ENCODE results near the gene API5. TPM values are rescaled to one million over a fixed set of nuclear protein-coding genes. Genes with fewer than 3 reads are reported as not detected.

API5 gene
- total RNA-seq (100 to 1,000 TPM in 2 of 7 donors, 10 to 100 TPM in 5; 72.9 to 110 (median 85.5) TPM), polyA plus RNA-seq (10 to 100 TPM; 28.2 to 42.2 (median 35.0) TPM)
- long read RNA-seq, donor 1, transcript API5-208 (14 exons, 1,868 nt) = major isoform, 7 of 21 reads
- long read RNA-seq, donor 1, transcript API5-201 (14 exons, 3,714 nt) = major isoform, 7 of 21 reads
- long read RNA-seq, donor 1, partial matches to known transcripts = 5 of 21 reads
- long read RNA-seq, donor 1, other reads (novel, unspliced or antisense) = 0 of 21 reads
- long read RNA-seq, donor 2, transcript API5-208 (14 exons, 1,868 nt) = major isoform, 6 of 32 reads
- long read RNA-seq, donor 2, partial matches to known transcripts = 19 of 32 reads
- long read RNA-seq, donor 2, other reads (novel, unspliced or antisense) = 0 of 32 reads

DNA sequence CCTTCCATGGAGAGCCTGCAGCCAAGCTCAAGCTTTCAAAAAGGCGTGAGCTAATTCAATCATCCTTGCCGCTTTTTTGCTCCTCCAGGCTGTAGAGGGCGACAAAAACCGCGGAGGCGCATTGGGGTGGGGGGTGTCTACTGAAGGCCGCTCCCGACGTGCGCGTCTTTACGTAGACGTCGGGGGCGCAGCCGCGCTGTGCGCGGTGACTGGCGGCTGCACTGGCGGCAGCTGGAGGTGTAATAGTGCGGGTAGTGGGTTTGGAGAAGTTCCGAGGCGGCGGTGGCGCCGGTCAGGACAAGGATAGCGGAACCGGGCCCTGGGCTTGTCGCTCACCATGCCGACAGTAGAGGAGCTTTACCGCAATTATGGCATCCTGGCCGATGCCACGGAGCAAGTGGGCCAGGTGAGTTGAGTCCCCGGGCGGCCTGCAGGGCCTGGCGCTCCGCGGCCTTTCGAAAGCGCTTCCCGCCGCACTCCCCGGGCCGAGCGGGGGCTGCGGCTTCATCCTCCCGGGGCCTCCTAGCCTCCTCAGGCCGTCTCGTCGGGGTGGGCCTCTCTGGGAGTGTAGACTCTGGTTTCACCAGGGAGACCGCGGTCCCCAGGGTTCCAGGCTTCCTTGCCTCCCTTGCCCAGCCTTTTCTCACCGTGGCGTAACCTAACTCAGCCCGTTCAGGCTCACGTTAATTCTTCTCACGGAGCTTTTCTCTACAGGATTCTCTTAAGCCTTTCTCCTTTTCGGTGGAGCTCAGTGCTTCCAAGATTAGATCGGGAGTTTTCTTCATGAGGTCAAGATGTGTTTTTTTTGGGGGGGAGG is at the start of gene API5:
API5 (plus strand) TSS at position 206 of the 817 bp plus-strand sequence; CDS start at position 338, 132 bp downstream.
- H3K27ac ChIP-seq = peak within 1 kb of the TSS; percentile 73 to 90 (median 87)
- DNase-seq = peak; percentile 98
- peak within 1 kb of the TSS; percentile 72 to 99 (median 93) for H3K4me3 ChIP-seq
- no peaks in the 10 kb centered on the region for H3K9me3 ChIP-seq
- H3K27me3 ChIP-seq (replicated peaks in 1 of 7) = no peaks in the 10 kb centered on the region
- H3K4me1 ChIP-seq = peaks cover 25 to 53% (median 47%) of the 10 kb centered on the region in 6 donors
- intact Hi-C loops (cut with DNase I; ENCODE audit: low total_unique reads) = no loop called here
- TF ChIP-seq POLR2AphosphoS5 (IDR thresholded peaks at IDR 0.05) (peak; percentile 91 to 95 (median 92)), POLR2A (IDR thresholded peaks at IDR 0.05) (no peak)
- TF ChIP-seq, protein P1, sequence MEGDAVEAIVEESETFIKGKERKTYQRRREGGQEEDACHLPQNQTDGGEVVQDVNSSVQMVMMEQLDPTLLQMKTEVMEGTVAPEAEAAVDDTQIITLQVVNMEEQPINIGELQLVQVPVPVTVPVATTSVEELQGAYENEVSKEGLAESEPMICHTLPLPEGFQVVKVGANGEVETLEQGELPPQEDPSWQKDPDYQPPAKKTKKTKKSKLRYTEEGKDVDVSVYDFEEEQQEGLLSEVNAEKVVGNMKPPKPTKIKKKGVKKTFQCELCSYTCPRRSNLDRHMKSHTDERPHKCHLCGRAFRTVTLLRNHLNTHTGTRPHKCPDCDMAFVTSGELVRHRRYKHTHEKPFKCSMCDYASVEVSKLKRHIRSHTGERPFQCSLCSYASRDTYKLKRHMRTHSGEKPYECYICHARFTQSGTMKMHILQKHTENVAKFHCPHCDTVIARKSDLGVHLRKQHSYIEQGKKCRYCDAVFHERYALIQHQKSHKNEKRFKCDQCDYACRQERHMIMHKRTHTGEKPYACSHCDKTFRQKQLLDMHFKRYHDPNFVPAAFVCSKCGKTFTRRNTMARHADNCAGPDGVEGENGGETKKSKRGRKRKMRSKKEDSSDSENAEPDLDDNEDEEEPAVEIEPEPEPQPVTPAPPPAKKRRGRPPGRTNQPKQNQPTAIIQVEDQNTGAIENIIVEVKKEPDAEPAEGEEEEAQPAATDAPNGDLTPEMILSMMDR (IDR thresholded peaks at IDR 0.05 in 8 of 11, conservative IDR thresholded peaks at IDR 0.05 in 3 of 11) = peak; percentile 38 to 80 (median 73)
- peaks cover 0 to 2% (median 0%) of the 10 kb centered on the region in 6 donors for H3K36me3 ChIP-seq
- WGBS, 5 donors = 0% methylated on average over 36 to 60 of the region's 60 CpGs

DNA sequence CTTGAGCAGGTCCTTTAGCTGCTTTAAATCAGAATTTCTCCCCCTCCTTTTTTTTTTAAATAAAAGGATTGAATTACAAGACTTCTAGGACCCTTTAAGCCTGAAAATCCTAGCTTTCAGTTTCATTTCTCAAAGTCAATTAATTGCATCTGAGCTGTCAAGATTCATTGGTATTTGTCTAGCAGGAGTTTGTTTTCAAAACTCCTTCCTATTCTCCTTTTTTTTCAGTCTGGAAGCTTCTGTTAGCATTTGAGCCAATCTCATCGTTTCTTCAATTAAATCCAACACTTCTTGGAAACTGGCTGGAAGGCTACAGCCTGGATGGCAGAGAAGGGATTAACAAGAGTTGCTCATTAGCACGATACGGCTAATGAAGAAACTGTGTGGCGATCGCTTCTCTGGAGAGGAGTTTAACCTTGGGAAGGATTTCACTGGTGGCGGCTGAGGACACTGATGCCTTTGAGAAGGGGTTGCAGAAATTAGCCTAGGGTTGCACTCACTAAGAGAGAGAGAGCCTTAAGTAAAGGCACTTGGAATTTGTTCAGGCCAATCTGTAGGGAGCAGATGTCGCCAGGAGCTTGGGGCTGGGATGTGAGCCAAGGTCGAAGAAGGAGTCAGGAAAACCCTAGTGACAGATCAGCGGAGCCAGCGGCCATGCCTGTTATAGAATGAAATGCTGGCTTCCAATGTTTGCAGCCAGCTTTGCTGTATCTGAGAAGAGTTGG is 43.8 kb upstream of the API5 start:
- DNase-seq = no peak
- peak overlapping the region in 1 of 8 donors; percentile 6 for H3K4me3 ChIP-seq

DNA sequence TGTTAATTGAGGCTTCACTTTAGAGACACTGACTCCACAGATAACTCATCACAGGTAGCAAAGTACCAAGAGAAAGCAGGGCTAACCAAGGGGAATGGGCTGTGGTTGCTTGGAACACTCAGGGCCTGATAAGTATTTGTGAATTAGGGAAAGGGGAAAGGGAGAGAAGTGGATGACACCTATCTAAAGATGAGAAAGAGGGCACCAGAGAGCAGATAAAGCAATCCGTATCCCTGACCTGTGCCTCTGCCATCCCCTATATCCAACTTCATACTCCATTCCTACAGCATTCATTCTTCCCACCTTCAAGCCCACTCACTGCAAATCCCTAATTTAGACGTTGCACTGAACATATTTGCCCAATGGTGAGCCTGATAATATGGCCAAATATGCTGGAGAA is 43.0 kb upstream of the API5 start:
- WGBS, 5 donors = 26 to 46% (median 40%) methylated on average over 2 of the region's 2 CpGs
- DNase-seq = no peak
- intact Hi-C loops (cut with DNase I; ENCODE audit: low total_unique reads) = no loop called here
- Histone ChIP-seq H3K27me3 (replicated peaks in 1 of 7) (peaks cover 0 to 4% (median 0%) of the 10 kb centered on the region in 7 donors), H3K9me3 (no peaks in the 10 kb centered on the region), H3K4me3 (no peak overlapping the region), H3K27ac (peak overlapping the region in 3 of 8 donors; percentile 7 to 28 (median 28)), H3K4me1 (peaks cover 0 to 4% (median 0%) of the 10 kb centered on the region in 6 donors), H3K36me3 (no peaks in the 10 kb centered on the region)
- TF ChIP-seq, protein P1 (IDR thresholded peaks at IDR 0.05 in 8 of 11, conservative IDR thresholded peaks at IDR 0.05 in 3 of 11) = no peak
- TF ChIP-seq POLR2AphosphoS5 (IDR thresholded peaks at IDR 0.05) = no peak
- TF ChIP-seq POLR2A (IDR thresholded peaks at IDR 0.05) = no peak

More for the DNA sequence above, 43.8 kb upstream of the API5 start:
- Histone ChIP-seq H3K4me1 (peaks cover 0 to 4% (median 0%) of the 10 kb centered on the region in 6 donors), H3K27me3 (replicated peaks in 1 of 7) (peaks cover 0 to 4% (median 0%) of the 10 kb centered on the region in 7 donors), H3K27ac (peak overlapping the region in 2 of 8 donors; percentile 28), H3K9me3 (no peaks in the 10 kb centered on the region), H3K36me3 (no peaks in the 10 kb centered on the region)
- intact Hi-C loops (cut with DNase I; ENCODE audit: low total_unique reads) = no loop called here
- TF ChIP-seq, protein P1 (IDR thresholded peaks at IDR 0.05 in 8 of 11, conservative IDR thresholded peaks at IDR 0.05 in 3 of 11) = no peak
- no peak for TF ChIP-seq POLR2AphosphoS5 (IDR thresholded peaks at IDR 0.05)
- TF ChIP-seq POLR2A (IDR thresholded peaks at IDR 0.05) = no peak
- 65 to 69% (median 68%) methylated on average over 10 of the region's 10 CpGs for WGBS, 5 donors
